ENCODE measurements around the gene MYH6. TPM values are rescaled to one million over a fixed set of nuclear protein-coding genes. Genes with fewer than 3 reads are reported as not detected.

The MYH6 gene
- total and polyA plus RNA-seq, 4 donors, result 0.11 to 0.16 TPM; not detected in 2

GRCh38 chr14:23373041-23373440 lies 35.0 kb downstream of the MYH6 start:
- Histone ChIP-seq H3K27me3 (ENCODE audit: control insufficient read depth, insufficient read depth, low read length) (no peaks in the 10 kb centered on the region), H3K27ac (ENCODE audit: low read depth, low read length) (no peak overlapping the region), H3K4me1 (ENCODE audit: control insufficient read depth, insufficient read depth, low read length) (peaks cover 39% of the 10 kb centered on the region), H3K4me3 (ENCODE audit: low read depth, low read length) (no peak overlapping the region), H3K9me3 (ENCODE audit: control insufficient read depth, insufficient read depth, low read length) (no peaks in the 10 kb centered on the region), H3K36me3 (ENCODE audit: control insufficient read depth, insufficient read depth, low read length) (peaks cover 3% of the 10 kb centered on the region)
- 100% methylated on average over 2 of the region's 3 CpGs for WGBS (ENCODE audit: insufficient coverage)
- DNase-seq (ENCODE audit: low read depth in 4 of 6, low spot score in 6 of 6), result no peak

DNA sequence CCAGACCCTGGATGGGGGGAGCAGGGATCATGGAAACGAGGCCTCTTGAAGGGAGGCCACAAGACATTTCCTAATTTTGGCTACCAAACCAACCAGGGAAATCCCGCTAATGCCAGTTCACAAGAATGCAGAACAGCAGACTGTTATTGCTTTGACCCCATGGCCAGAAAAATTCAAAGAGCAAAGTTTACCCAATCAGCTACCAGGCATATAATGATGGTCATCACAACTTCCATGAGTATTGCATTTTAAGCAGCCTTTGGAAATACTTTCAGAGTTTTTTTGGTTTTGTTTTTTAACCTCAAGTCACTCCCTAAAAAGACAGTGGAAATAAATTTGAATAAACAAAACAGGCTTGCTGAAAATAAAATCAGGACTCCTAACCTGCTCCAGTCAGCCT lies 35.6 kb downstream of the MYH6 start, which contains the start of gene IL25:
Gene IL25, plus strand, starts transcription at position 301 of the 400 bp plus-strand sequence.
- no peaks in the 10 kb centered on the region for H3K9me3 ChIP-seq (ENCODE audit: control insufficient read depth, insufficient read depth, low read length)
- no peak within 1 kb of the TSS for H3K27ac ChIP-seq (ENCODE audit: low read depth, low read length)
- peaks cover 3% of the 10 kb centered on the region for H3K36me3 ChIP-seq (ENCODE audit: control insufficient read depth, insufficient read depth, low read length)
- H3K4me3 ChIP-seq (ENCODE audit: low read depth, low read length), result no peak within 1 kb of the TSS
- 84% methylated on average over 2 of the region's 2 CpGs for WGBS (ENCODE audit: insufficient coverage)
- peaks cover 34% of the 10 kb centered on the region for H3K4me1 ChIP-seq (ENCODE audit: control insufficient read depth, insufficient read depth, low read length)
- DNase-seq (ENCODE audit: low read depth in 4 of 6, low spot score in 6 of 6), result no peak
- no peaks in the 10 kb centered on the region for H3K27me3 ChIP-seq (ENCODE audit: control insufficient read depth, insufficient read depth, low read length)

DNA sequence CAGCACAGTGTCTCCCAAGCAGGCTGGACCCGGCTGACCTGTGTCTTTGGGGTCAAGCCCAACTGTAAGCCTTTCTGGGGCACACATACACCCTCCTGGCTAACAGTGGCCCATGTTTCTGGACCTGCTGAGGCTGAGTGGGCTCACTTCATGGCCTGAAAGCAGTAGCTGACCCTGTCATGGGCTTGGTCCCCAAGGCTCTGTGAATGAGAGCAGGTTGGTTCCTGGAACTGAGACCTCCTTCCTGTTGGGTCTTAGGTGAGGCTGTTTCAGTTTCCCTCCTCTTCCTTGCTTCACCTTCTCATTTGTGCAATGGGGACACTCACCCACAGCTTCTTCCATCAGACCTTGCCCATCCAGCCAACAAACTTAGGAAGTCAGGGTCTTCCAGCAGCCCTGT lies 36.2 kb downstream of the MYH6 start:
- 100% methylated on average over 1 of the region's 1 CpG for WGBS (ENCODE audit: insufficient coverage)
- no peak for DNase-seq (ENCODE audit: low read depth in 4 of 6, low spot score in 6 of 6)
- Histone ChIP-seq H3K4me3 (ENCODE audit: low read depth, low read length) (no peak overlapping the region), H3K36me3 (ENCODE audit: control insufficient read depth, insufficient read depth, low read length) (peaks cover 3% of the 10 kb centered on the region), H3K4me1 (ENCODE audit: control insufficient read depth, insufficient read depth, low read length) (peaks cover 34% of the 10 kb centered on the region), H3K27me3 (ENCODE audit: control insufficient read depth, insufficient read depth, low read length) (no peaks in the 10 kb centered on the region), H3K9me3 (ENCODE audit: control insufficient read depth, insufficient read depth, low read length) (no peaks in the 10 kb centered on the region), H3K27ac (ENCODE audit: low read depth, low read length) (no peak overlapping the region)

GRCh38 chr14:23370221-23370620 lies 37.9 kb downstream of the MYH6 start:
- H3K4me1 ChIP-seq (ENCODE audit: control insufficient read depth, insufficient read depth, low read length), result peaks cover 32% of the 10 kb centered on the region
- no peaks in the 10 kb centered on the region for H3K27me3 ChIP-seq (ENCODE audit: control insufficient read depth, insufficient read depth, low read length)
- no peak overlapping the region for H3K4me3 ChIP-seq (ENCODE audit: low read depth, low read length)
- no peak overlapping the region for H3K27ac ChIP-seq (ENCODE audit: low read depth, low read length)
- H3K9me3 ChIP-seq (ENCODE audit: control insufficient read depth, insufficient read depth, low read length), result no peaks in the 10 kb centered on the region
- H3K36me3 ChIP-seq (ENCODE audit: control insufficient read depth, insufficient read depth, low read length), result no peaks in the 10 kb centered on the region
- no CpG with 5 or more reads among the region's 1 CpG for WGBS (ENCODE audit: insufficient coverage)
- no peak for DNase-seq (ENCODE audit: low read depth in 4 of 6, low spot score in 6 of 6)

DNA sequence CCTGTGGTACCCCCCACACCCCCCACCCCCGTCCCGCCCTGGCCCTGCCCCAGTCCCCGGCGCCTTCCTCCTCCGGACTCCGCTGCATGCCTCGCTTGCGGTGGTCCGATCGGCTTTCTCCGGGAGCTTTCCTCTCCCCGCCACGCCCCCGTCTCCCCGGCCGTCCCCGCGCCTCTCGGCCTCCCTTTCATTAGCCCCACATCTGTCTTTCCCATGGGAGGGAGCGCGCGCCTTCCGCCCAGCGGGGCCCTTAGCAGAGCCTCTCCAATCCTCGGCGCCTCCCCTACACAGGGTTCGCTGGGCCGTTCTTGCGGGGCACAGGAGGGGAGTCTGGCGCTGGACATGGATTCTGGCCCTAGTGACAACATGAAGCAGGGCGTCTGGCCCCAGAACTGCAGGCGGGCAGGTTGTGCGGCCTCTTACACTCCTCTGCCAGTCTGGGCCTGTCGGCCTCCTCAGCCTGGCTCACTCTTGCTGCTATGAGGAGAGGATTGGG lies 41.6 kb downstream of the MYH6 start:
- H3K27ac ChIP-seq (ENCODE audit: low read depth, low read length), result peak overlapping the region; percentile 98
- WGBS (ENCODE audit: insufficient coverage), result 8% methylated on average over 32 of the region's 34 CpGs
- peaks cover 4% of the 10 kb centered on the region for H3K27me3 ChIP-seq (ENCODE audit: control insufficient read depth, insufficient read depth, low read length)
- H3K9me3 ChIP-seq (ENCODE audit: control insufficient read depth, insufficient read depth, low read length), result no peaks in the 10 kb centered on the region
- DNase-seq (ENCODE audit: low read depth in 4 of 6, low spot score in 6 of 6), result peak in 4 of 6 donors; percentile 59 to 90 (median 70)
- H3K36me3 ChIP-seq (ENCODE audit: control insufficient read depth, insufficient read depth, low read length), result no peaks in the 10 kb centered on the region
- peak overlapping the region; percentile 58 for H3K4me3 ChIP-seq (ENCODE audit: low read depth, low read length)
- peaks cover 48% of the 10 kb centered on the region for H3K4me1 ChIP-seq (ENCODE audit: control insufficient read depth, insufficient read depth, low read length)

- Histone ChIP-seq H3K27ac (ENCODE audit: low read depth, low read length) (peak overlapping the region; percentile 98), H3K4me3 (ENCODE audit: low read depth, low read length) (peak overlapping the region; percentile 58), H3K27me3 (ENCODE audit: control insufficient read depth, insufficient read depth, low read length) (peaks cover 4% of the 10 kb centered on the region), H3K4me1 (ENCODE audit: control insufficient read depth, insufficient read depth, low read length) (peaks cover 48% of the 10 kb centered on the region), H3K36me3 (ENCODE audit: control insufficient read depth, insufficient read depth, low read length) (no peaks in the 10 kb centered on the region), H3K9me3 (ENCODE audit: control insufficient read depth, insufficient read depth, low read length) (no peaks in the 10 kb centered on the region)
- DNase-seq (ENCODE audit: low read depth in 4 of 6, low spot score in 6 of 6), result peak in 4 of 6 donors; percentile 63 to 95 (median 80)
- WGBS (ENCODE audit: insufficient coverage), result 6% methylated on average over 37 of the region's 51 CpGs
Measured at GRCh38 chr14:23365732-23366425, 42.2 kb downstream of the MYH6 start.

DNA sequence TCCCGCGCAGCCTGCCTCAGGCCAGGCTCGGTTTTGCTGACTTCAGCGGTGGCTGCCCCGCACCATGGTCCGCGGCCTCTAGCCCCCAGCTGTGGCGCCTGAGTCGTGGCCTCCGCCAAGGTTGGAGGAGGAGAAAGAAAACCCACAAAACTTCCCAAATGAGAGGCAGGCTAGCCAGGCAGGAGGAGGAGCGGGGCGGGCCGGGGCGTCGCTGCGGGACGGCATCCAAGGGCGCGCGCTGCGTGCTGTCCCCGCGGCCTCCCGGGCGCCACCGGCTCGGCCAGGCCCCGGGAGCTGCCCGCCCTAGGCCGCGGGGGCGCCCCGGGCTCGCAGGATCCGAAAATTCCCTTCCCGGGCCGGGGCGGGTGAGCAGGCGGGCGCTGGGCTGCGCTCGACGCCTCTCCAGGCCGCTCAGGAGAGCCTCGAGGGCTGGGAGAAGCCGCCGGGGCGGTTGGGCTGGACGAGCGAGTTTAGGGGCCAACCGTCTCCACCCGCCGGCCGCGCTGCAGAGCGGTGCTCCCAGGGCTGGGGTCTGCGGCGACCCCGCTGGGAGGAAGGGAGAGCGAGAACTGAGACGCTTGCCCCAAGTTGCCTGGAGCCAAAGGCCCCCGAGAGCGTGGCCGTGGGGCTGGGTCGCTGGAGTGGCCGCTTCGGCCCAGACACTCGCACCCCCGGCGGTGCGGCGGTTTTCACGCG lies 42.9 kb downstream of the MYH6 start, which contains the start of gene EFS:
Gene EFS, minus strand, starts transcription at position 137 of the 696 bp plus-strand sequence. CDS start 147 bp downstream, outside the sequence.
- peak within 1 kb of the TSS; percentile 58 for H3K4me3 ChIP-seq (ENCODE audit: low read depth, low read length)
- 7% methylated on average over 68 of the region's 74 CpGs for WGBS (ENCODE audit: insufficient coverage)

DNA sequence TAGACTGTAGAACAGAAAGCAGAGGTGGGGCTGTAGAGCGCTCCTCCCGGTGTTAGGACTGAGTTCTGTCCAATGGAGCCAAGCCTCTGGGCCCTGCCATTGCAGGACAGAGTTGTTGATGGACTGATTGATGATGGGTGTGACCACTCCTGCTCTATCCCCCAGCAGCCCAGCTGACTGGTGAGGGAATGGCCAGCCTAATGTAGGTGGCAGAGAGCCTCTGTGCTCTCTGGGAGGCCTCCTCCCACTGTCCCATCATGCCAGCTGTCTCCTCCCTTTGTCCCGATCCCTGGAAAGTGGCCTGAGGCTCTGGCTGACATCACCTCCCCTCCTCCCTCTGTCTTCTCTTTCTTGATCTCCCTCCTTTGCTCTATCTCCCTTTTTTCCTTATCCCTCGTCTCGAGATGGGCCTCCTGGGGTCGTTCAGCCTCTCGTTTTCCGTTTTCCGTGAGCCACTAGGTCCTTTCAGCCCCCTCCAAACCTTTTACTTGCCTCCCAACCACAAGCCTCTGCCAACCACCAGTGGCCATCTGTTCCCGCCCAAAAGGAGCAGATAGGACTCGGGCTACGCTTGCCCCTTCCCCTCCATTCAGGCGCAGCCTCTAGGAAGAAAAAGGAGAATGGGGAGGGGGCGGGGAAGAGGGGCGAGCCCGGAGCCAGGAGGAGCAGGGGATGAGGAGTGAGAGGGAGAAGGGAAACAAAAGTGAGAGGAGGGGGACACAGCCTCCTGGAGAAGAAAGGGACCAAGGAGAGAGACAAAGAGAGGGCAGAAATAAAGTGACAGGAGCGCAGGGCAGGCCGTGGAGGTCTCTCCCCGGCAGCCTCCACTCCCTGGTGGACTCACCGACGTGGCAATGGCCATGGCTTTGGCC lies 43.7 kb downstream of the MYH6 start:
- Histone ChIP-seq H3K4me3 (ENCODE audit: low read depth, low read length) (peak overlapping the region; percentile 51), H3K27ac (ENCODE audit: low read depth, low read length) (peak overlapping the region; percentile 98), H3K9me3 (ENCODE audit: control insufficient read depth, insufficient read depth, low read length) (no peaks in the 10 kb centered on the region), H3K27me3 (ENCODE audit: control insufficient read depth, insufficient read depth, low read length) (peaks cover 4% of the 10 kb centered on the region), H3K4me1 (ENCODE audit: control insufficient read depth, insufficient read depth, low read length) (peaks cover 62% of the 10 kb centered on the region), H3K36me3 (ENCODE audit: control insufficient read depth, insufficient read depth, low read length) (peaks cover 14% of the 10 kb centered on the region)
- 14% methylated on average over 17 of the region's 21 CpGs for WGBS (ENCODE audit: insufficient coverage)
- DNase-seq (ENCODE audit: low read depth in 4 of 6, low spot score in 6 of 6), result peak in 2 of 6 donors; percentile 73 to 88

More for the DNA sequence above, 42.9 kb downstream of the MYH6 start, which contains the start of gene EFS:
- H3K36me3 ChIP-seq (ENCODE audit: control insufficient read depth, insufficient read depth, low read length), result peaks cover 6% of the 10 kb centered on the region
- peaks cover 55% of the 10 kb centered on the region for H3K4me1 ChIP-seq (ENCODE audit: control insufficient read depth, insufficient read depth, low read length)
- peak in 1 of 6 donors; percentile 64 for DNase-seq (ENCODE audit: low read depth in 4 of 6, low spot score in 6 of 6)
- peak within 1 kb of the TSS; percentile 98 for H3K27ac ChIP-seq (ENCODE audit: low read depth, low read length)
- no peaks in the 10 kb centered on the region for H3K9me3 ChIP-seq (ENCODE audit: control insufficient read depth, insufficient read depth, low read length)
- peaks cover 4% of the 10 kb centered on the region for H3K27me3 ChIP-seq (ENCODE audit: control insufficient read depth, insufficient read depth, low read length)

GRCh38 chr14:23362200-23362599 lies 45.9 kb downstream of the MYH6 start:
- no peaks in the 10 kb centered on the region for H3K9me3 ChIP-seq (ENCODE audit: control insufficient read depth, insufficient read depth, low read length)
- H3K27ac ChIP-seq (ENCODE audit: low read depth, low read length), result peak overlapping the region; percentile 79
- WGBS (ENCODE audit: insufficient coverage), result 50% methylated on average over 1 of the region's 3 CpGs
- peaks cover 4% of the 10 kb centered on the region for H3K27me3 ChIP-seq (ENCODE audit: control insufficient read depth, insufficient read depth, low read length)
- H3K4me1 ChIP-seq (ENCODE audit: control insufficient read depth, insufficient read depth, low read length), result peaks cover 70% of the 10 kb centered on the region
- peaks cover 29% of the 10 kb centered on the region for H3K36me3 ChIP-seq (ENCODE audit: control insufficient read depth, insufficient read depth, low read length)
- H3K4me3 ChIP-seq (ENCODE audit: low read depth, low read length), result no peak overlapping the region
- DNase-seq (ENCODE audit: low read depth in 4 of 6, low spot score in 6 of 6), result no peak

Data from spinal cord (tissue), 10 donors.